Suprapubic skin (tissue), 4 donors: Measurements from ENCODE around the gene DIAPH3.

Experiments
- EP300 ChIP-seq: sonication (generic); formaldehyde crosslinking; IDR thresholded peaks from one replicate; pipeline ENCODE4 v1.6.1; 2017; ENCODE audit warnings: antibody characterized with exemption
- POLR2A ChIP-seq, 2 donors: fragments of 450-650 bp; IDR thresholded peaks; one replicate each; pipeline ENCODE4 v1.6.1; 2017; ENCODE audit warnings: antibody characterized with exemption in 2 of 2, mild to moderate bottlenecking in 2 of 2, moderate library complexity in 2 of 2
- POLR2AphosphoS5 ChIP-seq, 3 donors: sonication (generic); formaldehyde crosslinking; IDR thresholded peaks; one replicate each; pipeline ENCODE4 v1.6.1; 2017; ENCODE audit warnings: antibody characterized with exemption in 3 of 3
- TF ChIP-seq, protein P1 (sequence below), 2 donors: fragments of 200-600 bp in 1 of 2; fragments of 450-650 bp in 1 of 2; sonication (generic) in 1 of 2; IDR thresholded peaks; one replicate each; pipeline ENCODE4 v1.5.1; 2016 to 2019; ENCODE audit warnings: antibody characterized with exemption in 2 of 2, mild to moderate bottlenecking in 1 of 2, moderate library complexity in 1 of 2

DNA sequence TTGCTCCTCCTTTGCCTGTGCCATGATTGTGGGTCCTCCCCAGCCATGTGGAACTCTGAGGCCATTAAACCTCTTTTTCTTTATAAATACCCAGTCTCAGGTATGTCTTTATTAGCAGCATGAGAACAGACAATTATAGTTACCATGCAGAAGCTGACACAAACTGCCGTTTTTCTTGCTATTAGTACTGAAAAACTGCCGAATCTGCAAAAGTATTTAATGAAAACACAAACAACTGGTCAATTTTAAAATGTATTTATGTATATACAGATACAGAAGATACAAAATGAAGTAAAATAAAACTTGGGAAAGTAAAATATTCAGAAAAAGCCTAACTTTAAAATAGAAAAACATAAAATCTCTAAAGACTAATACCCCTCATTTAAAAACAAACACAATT lies 206.3 kb downstream of the DIAPH3 start:
- TF ChIP-seq EP300 (no peak), POLR2A (IDR thresholded peaks at IDR 0.05) (no peak), POLR2AphosphoS5 (IDR thresholded peaks at IDR 0.05) (no peak)
- TF ChIP-seq, protein P1, sequence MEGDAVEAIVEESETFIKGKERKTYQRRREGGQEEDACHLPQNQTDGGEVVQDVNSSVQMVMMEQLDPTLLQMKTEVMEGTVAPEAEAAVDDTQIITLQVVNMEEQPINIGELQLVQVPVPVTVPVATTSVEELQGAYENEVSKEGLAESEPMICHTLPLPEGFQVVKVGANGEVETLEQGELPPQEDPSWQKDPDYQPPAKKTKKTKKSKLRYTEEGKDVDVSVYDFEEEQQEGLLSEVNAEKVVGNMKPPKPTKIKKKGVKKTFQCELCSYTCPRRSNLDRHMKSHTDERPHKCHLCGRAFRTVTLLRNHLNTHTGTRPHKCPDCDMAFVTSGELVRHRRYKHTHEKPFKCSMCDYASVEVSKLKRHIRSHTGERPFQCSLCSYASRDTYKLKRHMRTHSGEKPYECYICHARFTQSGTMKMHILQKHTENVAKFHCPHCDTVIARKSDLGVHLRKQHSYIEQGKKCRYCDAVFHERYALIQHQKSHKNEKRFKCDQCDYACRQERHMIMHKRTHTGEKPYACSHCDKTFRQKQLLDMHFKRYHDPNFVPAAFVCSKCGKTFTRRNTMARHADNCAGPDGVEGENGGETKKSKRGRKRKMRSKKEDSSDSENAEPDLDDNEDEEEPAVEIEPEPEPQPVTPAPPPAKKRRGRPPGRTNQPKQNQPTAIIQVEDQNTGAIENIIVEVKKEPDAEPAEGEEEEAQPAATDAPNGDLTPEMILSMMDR (IDR thresholded peaks at IDR 0.05) = no peak
